Adipocyte (in vitro differentiated cells): ENCODE data around the gene SRRD.
"Not testable (repeated sequence)": the region's sequence is repeated elsewhere in the genome, so short reads cannot be mapped to it uniquely, and the experiment has no call there.

Experiments used
- DNase-seq: peaks from one replicate; pipeline ENCODE4 v3.0.0-alpha.2; 2015; ENCODE audit warnings: low read depth
- H3K27me3 ChIP-seq: replicated peaks from 2 replicates; pipeline ENCODE4 v1.7.0; 2013; ENCODE audit warnings: mild to moderate bottlenecking, low read length, moderate library complexity; ENCODE audit not compliant: control insufficient read depth, insufficient read depth
- H3K36me3 ChIP-seq: 2 replicates; pipeline ENCODE4 v1.7.0; 2013; ENCODE audit warnings: low read length, mild to moderate bottlenecking, moderate library complexity; ENCODE audit not compliant: control insufficient read depth, insufficient read depth, severe bottlenecking
- H3K4me1 ChIP-seq: 2 replicates; pipeline ENCODE4 v1.7.0; 2013; ENCODE audit warnings: mild to moderate bottlenecking, low read length, moderate library complexity; ENCODE audit not compliant: control insufficient read depth, insufficient read depth
- H3K4me3 ChIP-seq: 2 replicates; pipeline ENCODE4 v1.7.0; 2013; ENCODE audit warnings: mild to moderate bottlenecking, low read length, moderate library complexity
- H3K9ac ChIP-seq: 2 replicates; pipeline ENCODE4 v1.7.0; 2013; ENCODE audit warnings: mild to moderate bottlenecking, low read length, moderate library complexity
- H3K9me3 ChIP-seq: 2 replicates; pipeline ENCODE4 v1.7.0; 2013; ENCODE audit warnings: mild to moderate bottlenecking, low read length, moderate library complexity; ENCODE audit not compliant: control insufficient read depth

Gene SRRD, protein sequence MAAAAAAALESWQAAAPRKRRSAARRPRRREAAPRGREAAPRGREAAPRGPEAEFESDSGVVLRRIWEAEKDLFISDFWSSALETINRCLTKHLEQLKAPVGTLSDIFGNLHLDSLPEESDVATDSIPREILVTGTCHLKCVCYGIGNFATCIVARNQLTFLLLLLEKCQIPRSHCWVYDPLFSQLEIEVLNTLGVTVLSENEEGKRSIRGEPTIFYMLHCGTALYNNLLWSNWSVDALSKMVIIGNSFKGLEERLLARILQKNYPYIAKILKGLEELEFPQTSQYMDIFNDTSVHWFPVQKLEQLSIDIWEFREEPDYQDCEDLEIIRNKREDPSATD

DNA sequence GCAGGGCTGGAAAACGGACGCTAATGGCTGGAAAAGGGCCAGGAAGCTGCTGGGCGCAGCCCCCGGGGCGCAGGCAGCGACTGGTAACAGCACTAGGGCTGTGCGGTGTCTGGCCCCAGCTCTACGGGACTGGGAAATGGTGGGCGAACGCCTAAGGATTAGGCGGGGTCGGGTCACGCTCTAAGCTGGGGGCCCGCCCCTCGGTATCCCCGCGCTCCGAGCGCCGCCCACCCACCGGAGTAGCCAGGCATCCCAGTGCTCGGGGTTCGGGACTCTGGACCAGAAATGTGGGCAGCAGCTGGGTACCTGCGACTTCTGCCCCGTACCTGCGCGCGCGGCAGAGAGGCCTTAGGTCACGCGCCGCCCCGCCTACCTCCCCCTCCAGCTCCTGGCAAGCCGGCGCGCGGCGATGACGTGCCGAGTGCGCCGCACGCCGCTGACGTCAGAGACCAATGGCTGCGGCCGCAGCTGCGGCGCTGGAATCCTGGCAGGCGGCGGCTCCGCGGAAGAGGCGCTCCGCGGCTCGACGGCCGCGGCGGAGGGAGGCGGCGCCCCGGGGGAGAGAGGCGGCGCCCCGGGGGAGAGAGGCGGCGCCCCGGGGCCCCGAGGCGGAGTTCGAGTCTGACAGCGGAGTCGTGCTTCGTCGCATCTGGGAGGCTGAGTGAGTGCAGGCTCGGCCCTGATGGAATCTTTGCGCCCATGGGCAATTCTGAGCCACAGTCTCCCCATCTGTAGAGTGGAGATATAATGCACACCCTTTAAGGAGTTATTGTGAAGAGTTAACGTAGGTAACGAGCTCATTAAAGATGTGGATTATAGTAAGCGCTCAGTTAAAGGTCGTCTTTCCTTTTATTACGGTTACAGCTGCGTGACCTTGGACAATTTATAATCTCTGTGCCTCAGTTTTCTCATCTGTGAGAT, at the start of gene SRRD, which contains the start of gene HPS4:
Gene SRRD, plus strand, starts transcription at position 439 of the 921 bp plus-strand sequence. Its CDS starts 14 bp downstream, at position 453.
Gene HPS4, minus strand, starts transcription at position 345 of the 921 bp plus-strand sequence. CDS start 2,021 bp downstream, outside the sequence.
- H3K36me3 ChIP-seq: peaks cover 13% of the 10 kb centered on the region
- H3K4me3 ChIP-seq: peak within 1 kb of the TSS; percentile 93
- peaks cover 26% of the 10 kb centered on the region for H3K4me1 ChIP-seq
- DNase-seq: peak; percentile 95
- no peaks in the 10 kb centered on the region for H3K9me3 ChIP-seq
- H3K9ac ChIP-seq: peak within 1 kb of the TSS; percentile 96
- H3K27me3 ChIP-seq: no peaks in the 10 kb centered on the region

DNA sequence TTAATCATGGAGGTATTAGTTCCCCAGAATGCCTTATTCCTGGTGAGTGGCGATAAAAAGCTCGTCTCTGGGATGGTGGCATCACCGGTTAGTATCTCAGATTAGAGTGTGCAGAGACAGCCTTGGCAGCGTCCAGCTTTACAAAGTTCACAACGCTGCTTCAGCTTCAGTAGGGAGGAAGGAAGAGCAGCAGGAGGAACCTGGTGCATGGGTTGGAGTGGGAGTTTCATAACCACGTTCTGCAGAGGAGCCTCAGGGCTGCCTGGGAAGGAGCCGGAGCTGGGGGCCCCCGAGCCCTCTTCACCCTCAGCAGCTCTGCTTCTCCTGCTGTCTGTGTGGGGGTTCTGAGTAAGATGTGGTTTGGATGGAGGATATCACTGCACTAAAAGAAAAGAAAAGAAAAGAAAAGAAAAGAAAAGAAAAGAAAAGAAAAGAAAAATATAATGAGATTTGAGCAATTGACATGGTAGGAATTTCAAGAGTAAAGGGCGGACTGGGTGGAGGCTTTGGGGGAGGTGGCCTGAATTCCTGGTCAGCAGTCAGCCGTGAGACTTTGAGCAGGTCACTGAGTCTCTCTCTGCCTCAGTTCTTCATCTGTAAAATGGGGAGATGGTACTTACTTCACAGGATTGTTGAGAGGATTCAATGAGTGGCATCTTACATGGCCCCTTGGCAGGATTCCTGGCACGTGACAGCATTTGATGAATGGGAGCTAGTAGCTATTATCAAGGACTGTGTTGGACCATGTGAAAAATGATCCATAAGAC, 48.2 kb upstream of the SRRD start:
- no peak for DNase-seq
- no peaks in the 10 kb centered on the region for H3K9me3 ChIP-seq
- no peak overlapping the region for H3K9ac ChIP-seq
- no peaks in the 10 kb centered on the region for H3K36me3 ChIP-seq
- H3K4me1 ChIP-seq: no peaks in the 10 kb centered on the region
- H3K4me3 ChIP-seq: no peak overlapping the region
- H3K27me3 ChIP-seq: no peaks in the 10 kb centered on the region

GRCh38 chr22:26436903-26437515, 46.7 kb upstream of the SRRD start:
- H3K36me3 ChIP-seq: no peaks in the 10 kb centered on the region
- no peaks in the 10 kb centered on the region for H3K9me3 ChIP-seq
- H3K4me1 ChIP-seq: no peaks in the 10 kb centered on the region
- H3K4me3 ChIP-seq: no peak overlapping the region
- no peak for DNase-seq
- no peaks in the 10 kb centered on the region for H3K27me3 ChIP-seq
- no peak overlapping the region for H3K9ac ChIP-seq

GRCh38 chr22:26437694-26438392, 45.8 kb upstream of the SRRD start:
- no peaks in the 10 kb centered on the region for H3K27me3 ChIP-seq
- no peak for DNase-seq

DNA sequence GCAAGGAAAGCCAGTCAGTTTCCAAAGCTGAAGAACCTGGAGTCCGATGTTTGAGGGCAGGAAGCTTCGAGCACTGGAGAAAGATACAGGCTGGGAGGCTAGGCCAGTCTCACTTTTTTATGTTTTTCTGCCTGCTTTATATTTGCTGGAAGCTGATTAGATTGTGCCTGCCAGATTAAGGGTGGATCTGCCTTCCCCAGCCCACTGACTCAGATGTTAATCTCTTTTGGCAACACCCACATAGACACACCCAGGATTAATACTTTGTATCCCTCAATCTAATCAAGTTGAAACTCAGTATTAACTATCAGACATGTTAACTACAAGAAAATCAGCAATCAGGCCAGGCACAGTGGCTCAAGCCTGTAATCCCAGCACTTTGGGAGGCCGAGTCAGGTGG, 44.9 kb upstream of the SRRD start:
- H3K27me3 ChIP-seq, DNase-seq, H3K9me3 ChIP-seq, H3K9ac ChIP-seq, H3K4me3 ChIP-seq, H3K36me3 ChIP-seq, H3K4me1 ChIP-seq: not testable (repeated sequence)

More at GRCh38 chr22:26437694-26438392, 45.8 kb upstream of the SRRD start:
- H3K9me3 ChIP-seq: no peaks in the 10 kb centered on the region
- no peak overlapping the region for H3K9ac ChIP-seq
- no peaks in the 10 kb centered on the region for H3K4me1 ChIP-seq
- no peak overlapping the region for H3K4me3 ChIP-seq
- H3K36me3 ChIP-seq: no peaks in the 10 kb centered on the region

DNA sequence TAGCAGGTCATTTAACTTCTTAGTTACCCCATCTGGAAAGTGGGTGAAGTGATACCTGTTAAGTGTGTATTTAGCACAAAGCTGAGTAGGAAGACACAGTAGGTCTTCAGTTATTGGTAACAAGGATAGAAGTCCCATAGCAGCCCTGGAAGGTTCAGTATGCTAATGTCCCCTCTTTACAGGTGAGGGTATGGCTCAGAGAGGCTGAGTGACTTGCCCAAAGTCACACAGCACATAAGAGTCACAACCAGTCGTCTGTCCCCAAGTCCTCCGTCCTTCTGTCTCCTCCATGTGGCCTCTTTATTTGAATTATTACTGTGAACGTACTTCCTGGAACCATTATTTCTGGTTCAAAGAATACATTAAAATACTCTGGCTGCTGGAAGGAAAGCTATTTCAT, 44.1 kb upstream of the SRRD start:
- Histone ChIP-seq H3K9ac (no peak overlapping the region), H3K27me3 (no peaks in the 10 kb centered on the region), H3K9me3 (no peaks in the 10 kb centered on the region), H3K36me3 (no peaks in the 10 kb centered on the region), H3K4me3 (no peak overlapping the region), H3K4me1 (no peaks in the 10 kb centered on the region)
- DNase-seq: no peak

DNA sequence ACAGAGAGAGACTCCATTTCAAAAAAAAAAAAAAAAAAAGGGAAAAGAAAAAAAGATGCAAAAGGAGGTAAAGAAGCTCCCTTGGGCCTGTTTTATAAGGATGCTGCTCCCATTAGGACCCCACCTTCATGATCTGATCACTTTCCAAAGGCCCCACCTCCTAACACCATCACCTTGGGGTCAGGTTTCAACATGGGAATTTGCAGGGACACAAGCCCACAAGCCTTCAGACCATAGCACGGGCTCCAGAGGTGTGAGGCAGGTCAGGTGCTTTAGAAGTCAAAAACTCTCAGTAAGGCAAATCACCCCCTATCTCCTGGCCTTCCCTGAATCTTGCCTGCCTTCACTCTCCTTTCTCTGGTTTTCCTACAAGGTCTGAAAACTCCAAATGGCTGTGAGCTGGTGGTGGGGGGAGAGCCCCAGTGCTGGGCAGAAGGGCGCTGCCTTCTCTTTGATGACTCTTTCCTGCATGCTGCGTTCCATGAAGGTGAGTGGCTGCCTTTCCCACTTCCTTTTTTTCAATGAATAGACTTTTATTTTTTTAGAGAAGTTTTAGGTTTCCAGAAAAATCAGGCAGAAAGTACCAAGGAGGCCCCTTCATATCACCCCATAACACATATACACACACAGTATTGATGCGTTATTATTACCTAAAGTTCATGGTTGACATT, 41.5 kb upstream of the SRRD start:
- no peak overlapping the region for H3K4me3 ChIP-seq
- no peaks in the 10 kb centered on the region for H3K36me3 ChIP-seq
- no peaks in the 10 kb centered on the region for H3K27me3 ChIP-seq
- no peaks in the 10 kb centered on the region for H3K9me3 ChIP-seq
- no peak for DNase-seq
- H3K9ac ChIP-seq: no peak overlapping the region
- H3K4me1 ChIP-seq: no peaks in the 10 kb centered on the region

DNA sequence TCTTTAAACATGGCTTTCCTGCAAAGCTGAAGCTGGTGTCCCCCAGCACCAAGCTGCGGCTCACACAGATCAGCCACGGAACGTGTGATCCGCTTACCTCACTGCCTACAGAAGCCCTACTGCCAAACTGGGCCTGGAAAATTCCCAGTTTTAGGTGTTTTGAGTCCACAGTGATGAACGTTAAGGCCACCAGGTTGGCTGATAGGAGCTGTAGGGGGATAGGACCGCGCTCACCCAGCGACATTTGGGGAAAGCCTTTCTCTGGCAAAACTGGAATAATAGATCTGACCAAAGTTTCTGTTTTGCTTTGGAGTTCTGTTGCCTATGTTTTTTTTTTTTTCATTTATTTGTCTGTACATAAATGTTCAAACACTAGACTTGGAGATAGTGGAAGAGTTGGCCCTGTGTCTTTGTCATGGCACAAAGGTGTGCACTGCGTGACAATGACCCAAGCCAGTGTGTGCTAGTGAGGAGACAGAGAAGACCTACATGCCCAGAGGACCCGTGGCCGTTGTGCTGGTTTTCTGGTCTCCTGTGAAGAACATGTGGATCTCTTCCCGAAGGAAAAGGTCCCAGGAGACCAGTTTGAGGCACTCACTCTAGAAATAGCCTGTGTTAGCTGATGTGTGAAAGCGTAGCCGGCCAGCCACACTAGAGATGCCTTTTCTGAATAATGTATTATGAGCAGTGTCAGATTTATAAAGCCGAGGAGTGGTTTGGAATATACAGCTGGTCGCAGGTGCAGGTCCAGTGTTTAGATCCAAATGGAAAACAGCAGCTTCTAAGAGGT, 39.6 kb upstream of the SRRD start:
- no peak overlapping the region for H3K9ac ChIP-seq
- DNase-seq: no peak
- H3K36me3 ChIP-seq: no peaks in the 10 kb centered on the region
- no peaks in the 10 kb centered on the region for H3K27me3 ChIP-seq
- H3K9me3 ChIP-seq: no peaks in the 10 kb centered on the region
- H3K4me1 ChIP-seq: no peaks in the 10 kb centered on the region
- no peak overlapping the region for H3K4me3 ChIP-seq

DNA sequence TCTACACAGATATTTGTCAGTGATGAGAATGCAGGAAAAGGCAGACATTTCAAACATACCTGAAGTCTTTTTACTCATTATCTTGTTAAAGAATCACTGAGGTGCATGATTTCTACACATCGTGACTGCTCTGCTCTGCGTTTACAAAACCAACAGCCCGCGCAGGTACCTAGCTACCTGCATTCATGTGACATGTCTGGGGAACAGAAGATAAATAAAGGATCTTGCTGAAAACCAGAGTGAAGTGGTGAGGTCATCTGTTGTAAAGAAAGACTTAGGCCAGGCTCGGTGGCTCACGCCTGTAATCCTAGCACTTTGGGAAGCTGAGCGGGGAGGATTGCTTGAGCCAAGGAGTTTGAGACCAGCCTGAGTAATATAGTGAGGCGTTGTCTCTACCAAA, 38.9 kb upstream of the SRRD start:
- Histone ChIP-seq H3K4me1 (no peaks in the 10 kb centered on the region), H3K9ac (no peak overlapping the region), H3K36me3 (no peaks in the 10 kb centered on the region), H3K9me3 (no peaks in the 10 kb centered on the region), H3K4me3 (no peak overlapping the region), H3K27me3 (no peaks in the 10 kb centered on the region)
- no peak for DNase-seq
